K562 (cell line): ENCODE measurements around the gene CSNK1G1. TPM values are rescaled to one million over a fixed set of nuclear protein-coding genes. Genes with fewer than 3 reads are reported as not detected.

Source experiments
- HMG20A ChIP-seq: fragments of 450-650 bp; formaldehyde crosslinking; conservative IDR thresholded peaks from 2 replicates; pipeline ENCODE4 v1.4.0; 2020; ENCODE audit warnings: mild to moderate bottlenecking, mixed read lengths
- PURB ChIP-seq: sonication (generic); formaldehyde crosslinking; IDR thresholded peaks from 2 replicates; pipeline ENCODE4 v1.9.0; 2021; ENCODE audit warnings: low read depth, mild to moderate bottlenecking, missing genetic modification reagents
- RFX1 ChIP-seq: fragments of 450-650 bp; IDR thresholded peaks from 2 replicates; pipeline ENCODE4 v1.6.1; 2016; ENCODE audit warnings: mild to moderate bottlenecking, moderate library complexity
- SOX6 ChIP-seq: fragments of 450-650 bp; IDR thresholded peaks from 2 replicates; pipeline ENCODE4 v1.6.1; 2014; ENCODE audit warnings: mild to moderate bottlenecking
- TAF9B ChIP-seq: fragments of 450-650 bp; IDR thresholded peaks from 2 replicates; pipeline ENCODE4 v1.6.1; 2018; ENCODE audit warnings: mild to moderate bottlenecking; ENCODE audit not compliant: partially characterized antibody
- XRCC5 ChIP-seq: fragments of 200-400 bp; formaldehyde crosslinking; IDR thresholded peaks from 2 replicates; pipeline ENCODE4 v1.6.1; 2017; ENCODE audit warnings: low read depth, mild to moderate bottlenecking, low read length
- ZNF764 ChIP-seq: fragments of 250-450 bp; sonication (Bioruptor Pico); IDR thresholded peaks from 2 replicates; pipeline ENCODE4 v1.4.0; 2020; ENCODE audit warnings: low read depth, mild to moderate bottlenecking, moderate library complexity
- ZNF778 ChIP-seq: fragments of 450-650 bp; formaldehyde crosslinking; IDR thresholded peaks from 2 replicates; pipeline ENCODE4 v1.4.0; 2020; ENCODE audit warnings: mild to moderate bottlenecking, moderate library complexity
- polyA plus RNA-seq, 8 experiments: library from polyadenylated mRNA; depleted of rRNA in 4 of 8; stranded (reverse) in 5 of 8; unstranded in 3 of 8; fragments of >200 nt; fragmentation: Nextera tagmentation in 2 of 8; fragmentation: Illumina TruSeq in 1 of 8; extraction: Ambion mirVana in 2 of 8; extraction: Trizol in 1 of 8; gene quantifications; 2 replicates each; pipeline versions ENCODE4 v1.2.1 to v1.2.3, GENCODE V29; 2011 to 2014; ENCODE audit warnings: inconsistent platforms in 1 of 8, missing spikeins in 1 of 8
- total RNA-seq, 7 experiments: library from RNA; depleted of rRNA in 6 of 7; stranded (reverse); fragments of >200 nt in 6 of 7; fragmentation: Illumina TruSeq in 2 of 7; extraction: Trizol in 2 of 7; gene quantifications; 2 replicates each; pipeline versions ENCODE4 v1.2.1 to v1.2.3, GENCODE V29; 2011 to 2021; ENCODE audit warnings: low replicate concordance in 1 of 7
- TF ChIP-seq, protein P1 (sequence below): sonication (generic); formaldehyde crosslinking; IDR thresholded peaks from 2 replicates; pipeline ENCODE4 v1.8.0; 2022; ENCODE audit warnings: mild to moderate bottlenecking, missing genetic modification reagents
- TF ChIP-seq, protein P2 (sequence below): sonication (generic); formaldehyde crosslinking; IDR thresholded peaks from 2 replicates; pipeline ENCODE4 v1.8.0; 2022; ENCODE audit warnings: mild to moderate bottlenecking, missing genetic modification reagents
- TF ChIP-seq, protein P3 (sequence below), 2 experiments: IDR thresholded peaks in 1 of 2; conservative IDR thresholded peaks in 1 of 2; 2 replicates each; pipeline ENCODE4 v1.6.1; 2016; ENCODE audit warnings: low read depth in 2 of 2, mild to moderate bottlenecking in 1 of 2, missing compliant biosample characterization in 1 of 2, missing genetic modification characterization in 1 of 2, moderate library complexity in 1 of 2
- TF ChIP-seq, protein P4 (sequence below), 2 experiments: IDR thresholded peaks; 2 replicates each; pipeline ENCODE4 v1.6.1; 2012; ENCODE audit warnings: improper control_type of control experiment in 2 of 2, low read depth in 2 of 2, low read length in 2 of 2, borderline replicate concordance in 1 of 2
- TF ChIP-seq, protein P5 (sequence below): fragments of 250-450 bp; sonication (Bioruptor Pico); IDR thresholded peaks from 2 replicates; pipeline ENCODE4 v1.4.0; 2020; ENCODE audit warnings: mild to moderate bottlenecking, moderate library complexity

The CSNK1G1 gene
- total and polyA plus RNA-seq, 9 of the 15 experiments (the other 6 are each of a cell fraction or from before 2014, with no cell fraction given) = 4.5 to 18.5 (median 9.5) TPM

DNA sequence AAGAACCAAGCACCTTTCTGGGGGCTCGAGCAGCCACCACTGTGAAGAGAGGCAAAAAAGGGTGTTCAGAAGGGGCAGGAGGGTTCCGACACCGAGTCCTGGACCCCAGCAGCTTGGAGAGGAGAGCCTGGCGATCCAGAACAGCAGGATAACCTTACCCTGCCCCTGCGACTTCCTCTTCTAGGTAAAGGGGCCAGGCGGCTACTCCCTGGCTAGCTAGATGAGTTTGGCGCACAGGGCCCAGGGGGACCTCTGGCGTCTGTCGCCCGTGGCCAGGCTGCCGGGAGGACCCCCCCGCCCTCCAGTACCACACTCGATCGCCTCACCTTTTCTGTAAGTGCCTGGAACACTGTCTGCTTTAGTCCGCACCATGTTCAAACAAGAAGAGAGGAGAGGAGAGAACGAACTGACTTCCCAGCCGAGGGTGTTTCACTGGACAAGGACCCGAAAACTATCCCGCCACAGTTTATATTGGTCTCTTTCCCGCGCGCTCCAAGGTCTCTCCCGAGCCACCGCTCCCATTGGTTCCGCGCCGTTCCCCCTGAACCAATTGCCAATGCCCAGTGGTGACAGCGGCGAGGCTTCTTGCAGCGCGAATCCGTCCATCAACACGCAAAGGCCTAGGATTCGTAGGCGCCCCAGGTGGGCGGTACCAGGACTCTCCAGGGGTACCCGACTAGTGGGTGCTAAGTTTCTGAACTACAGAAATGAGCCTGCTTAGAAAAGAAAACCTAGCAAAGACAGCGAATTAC, 25.2 kb upstream of the CSNK1G1 start, which contains the start of gene PCLAF (continued):
- TF ChIP-seq, protein P1, sequence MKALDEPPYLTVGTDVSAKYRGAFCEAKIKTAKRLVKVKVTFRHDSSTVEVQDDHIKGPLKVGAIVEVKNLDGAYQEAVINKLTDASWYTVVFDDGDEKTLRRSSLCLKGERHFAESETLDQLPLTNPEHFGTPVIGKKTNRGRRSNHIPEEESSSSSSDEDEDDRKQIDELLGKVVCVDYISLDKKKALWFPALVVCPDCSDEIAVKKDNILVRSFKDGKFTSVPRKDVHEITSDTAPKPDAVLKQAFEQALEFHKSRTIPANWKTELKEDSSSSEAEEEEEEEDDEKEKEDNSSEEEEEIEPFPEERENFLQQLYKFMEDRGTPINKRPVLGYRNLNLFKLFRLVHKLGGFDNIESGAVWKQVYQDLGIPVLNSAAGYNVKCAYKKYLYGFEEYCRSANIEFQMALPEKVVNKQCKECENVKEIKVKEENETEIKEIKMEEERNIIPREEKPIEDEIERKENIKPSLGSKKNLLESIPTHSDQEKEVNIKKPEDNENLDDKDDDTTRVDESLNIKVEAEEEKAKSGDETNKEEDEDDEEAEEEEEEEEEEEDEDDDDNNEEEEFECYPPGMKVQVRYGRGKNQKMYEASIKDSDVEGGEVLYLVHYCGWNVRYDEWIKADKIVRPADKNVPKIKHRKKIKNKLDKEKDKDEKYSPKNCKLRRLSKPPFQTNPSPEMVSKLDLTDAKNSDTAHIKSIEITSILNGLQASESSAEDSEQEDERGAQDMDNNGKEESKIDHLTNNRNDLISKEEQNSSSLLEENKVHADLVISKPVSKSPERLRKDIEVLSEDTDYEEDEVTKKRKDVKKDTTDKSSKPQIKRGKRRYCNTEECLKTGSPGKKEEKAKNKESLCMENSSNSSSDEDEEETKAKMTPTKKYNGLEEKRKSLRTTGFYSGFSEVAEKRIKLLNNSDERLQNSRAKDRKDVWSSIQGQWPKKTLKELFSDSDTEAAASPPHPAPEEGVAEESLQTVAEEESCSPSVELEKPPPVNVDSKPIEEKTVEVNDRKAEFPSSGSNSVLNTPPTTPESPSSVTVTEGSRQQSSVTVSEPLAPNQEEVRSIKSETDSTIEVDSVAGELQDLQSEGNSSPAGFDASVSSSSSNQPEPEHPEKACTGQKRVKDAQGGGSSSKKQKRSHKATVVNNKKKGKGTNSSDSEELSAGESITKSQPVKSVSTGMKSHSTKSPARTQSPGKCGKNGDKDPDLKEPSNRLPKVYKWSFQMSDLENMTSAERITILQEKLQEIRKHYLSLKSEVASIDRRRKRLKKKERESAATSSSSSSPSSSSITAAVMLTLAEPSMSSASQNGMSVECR (CRISPR knock-in tag) = no peak
- TF ChIP-seq HMG20A (CRISPR knock-in tag) (no peak), RFX1 (no peak), TAF9B (peak; percentile 65), SOX6 (0 out of 2 replicates have a peak, but pooled peaks have one; percentile 12), PURB (CRISPR knock-in tag) (no peak), ZNF778 (CRISPR knock-in tag) (no peak), XRCC5 (peak; percentile 70; the same call in 1 of the 2 replicates), ZNF764 (CRISPR knock-in tag) (no peak)
- TF ChIP-seq, protein P2, sequence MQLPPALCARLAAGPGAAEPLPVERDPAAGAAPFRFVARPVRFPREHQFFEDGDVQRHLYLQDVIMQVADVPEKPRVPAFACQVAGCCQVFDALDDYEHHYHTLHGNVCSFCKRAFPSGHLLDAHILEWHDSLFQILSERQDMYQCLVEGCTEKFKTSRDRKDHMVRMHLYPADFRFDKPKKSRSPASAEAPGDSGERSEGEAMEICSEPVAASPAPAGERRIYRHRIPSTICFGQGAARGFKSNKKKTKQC (CRISPR knock-in tag) = peak; percentile 41; the same call in 1 of the 2 replicates
- TF ChIP-seq, protein P3, sequence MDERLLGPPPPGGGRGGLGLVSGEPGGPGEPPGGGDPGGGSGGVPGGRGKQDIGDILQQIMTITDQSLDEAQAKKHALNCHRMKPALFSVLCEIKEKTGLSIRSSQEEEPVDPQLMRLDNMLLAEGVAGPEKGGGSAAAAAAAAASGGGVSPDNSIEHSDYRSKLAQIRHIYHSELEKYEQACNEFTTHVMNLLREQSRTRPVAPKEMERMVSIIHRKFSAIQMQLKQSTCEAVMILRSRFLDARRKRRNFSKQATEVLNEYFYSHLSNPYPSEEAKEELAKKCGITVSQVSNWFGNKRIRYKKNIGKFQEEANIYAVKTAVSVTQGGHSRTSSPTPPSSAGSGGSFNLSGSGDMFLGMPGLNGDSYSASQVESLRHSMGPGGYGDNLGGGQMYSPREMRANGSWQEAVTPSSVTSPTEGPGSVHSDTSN (CRISPR knock-in tag; IDR thresholded peaks at IDR 0.05; ENCODE audit: low read depth) = 0 out of 2 replicates have a peak, but pooled peaks have one; percentile 26
- TF ChIP-seq, protein P3 (tag; conservative IDR thresholded peaks at IDR 0.05; ENCODE audit: low read depth) = peak; percentile 96
- TF ChIP-seq, protein P4, sequence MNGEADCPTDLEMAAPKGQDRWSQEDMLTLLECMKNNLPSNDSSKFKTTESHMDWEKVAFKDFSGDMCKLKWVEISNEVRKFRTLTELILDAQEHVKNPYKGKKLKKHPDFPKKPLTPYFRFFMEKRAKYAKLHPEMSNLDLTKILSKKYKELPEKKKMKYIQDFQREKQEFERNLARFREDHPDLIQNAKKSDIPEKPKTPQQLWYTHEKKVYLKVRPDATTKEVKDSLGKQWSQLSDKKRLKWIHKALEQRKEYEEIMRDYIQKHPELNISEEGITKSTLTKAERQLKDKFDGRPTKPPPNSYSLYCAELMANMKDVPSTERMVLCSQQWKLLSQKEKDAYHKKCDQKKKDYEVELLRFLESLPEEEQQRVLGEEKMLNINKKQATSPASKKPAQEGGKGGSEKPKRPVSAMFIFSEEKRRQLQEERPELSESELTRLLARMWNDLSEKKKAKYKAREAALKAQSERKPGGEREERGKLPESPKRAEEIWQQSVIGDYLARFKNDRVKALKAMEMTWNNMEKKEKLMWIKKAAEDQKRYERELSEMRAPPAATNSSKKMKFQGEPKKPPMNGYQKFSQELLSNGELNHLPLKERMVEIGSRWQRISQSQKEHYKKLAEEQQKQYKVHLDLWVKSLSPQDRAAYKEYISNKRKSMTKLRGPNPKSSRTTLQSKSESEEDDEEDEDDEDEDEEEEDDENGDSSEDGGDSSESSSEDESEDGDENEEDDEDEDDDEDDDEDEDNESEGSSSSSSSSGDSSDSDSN (IDR thresholded peaks at IDR 0.05; ENCODE audit: borderline replicate concordance in 1 of 2, low read depth in 2 of 2, low read length in 2 of 2) = 0 out of 4 replicates have a peak, but pooled peaks of 1 of the 2 experiments have one; percentile 18
- TF ChIP-seq, protein P5, sequence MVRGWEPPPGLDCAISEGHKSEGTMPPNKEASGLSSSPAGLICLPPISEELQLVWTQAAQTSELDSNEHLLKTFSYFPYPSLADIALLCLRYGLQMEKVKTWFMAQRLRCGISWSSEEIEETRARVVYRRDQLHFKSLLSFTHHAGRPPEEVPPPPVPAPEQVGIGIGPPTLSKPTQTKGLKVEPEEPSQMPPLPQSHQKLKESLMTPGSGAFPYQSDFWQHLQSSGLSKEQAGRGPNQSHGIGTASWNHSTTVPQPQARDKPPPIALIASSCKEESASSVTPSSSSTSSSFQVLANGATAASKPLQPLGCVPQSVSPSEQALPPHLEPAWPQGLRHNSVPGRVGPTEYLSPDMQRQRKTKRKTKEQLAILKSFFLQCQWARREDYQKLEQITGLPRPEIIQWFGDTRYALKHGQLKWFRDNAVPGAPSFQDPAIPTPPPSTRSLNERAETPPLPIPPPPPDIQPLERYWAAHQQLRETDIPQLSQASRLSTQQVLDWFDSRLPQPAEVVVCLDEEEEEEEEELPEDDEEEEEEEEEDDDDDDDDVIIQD = no peak
